LHCN-M2 (cell line): ENCODE measurements around the gene CCDC184. TPM values are rescaled to one million over a fixed set of nuclear protein-coding genes. Genes with fewer than 3 reads are reported as not detected.
A peak's percentile ranks its signal among the peaks of the same experiment; 100 is the strongest.
"Not testable (repeated sequence)": the region's sequence is repeated elsewhere in the genome, so short reads cannot be mapped to it uniquely, and the experiment has no call there.

ENCODE experiments used
- DNase-seq: peaks from one replicate; pipeline ENCODE4 v3.0.0-alpha.2; 2012; ENCODE audit warnings: low read depth
- polyA plus RNA-seq: library from polyadenylated mRNA; unstranded; fragments of >200 nt; gene quantifications from one replicate; pipeline ENCODE4 v1.2.1, GENCODE V29; 2012; ENCODE audit warnings: missing spikeins
- total RNA-seq: library from RNA; depleted of rRNA; stranded (reverse); fragments of >200 nt; gene quantifications from 2 replicates; pipeline ENCODE4 v1.2.3, GENCODE V29; 2014; rRNA removed

CCDC184 gene
- 0.26 and 0.57 TPM in 2 replicates for total RNA-seq
- 0.18 TPM for polyA plus RNA-seq

- peak; percentile 82 for DNase-seq
Measured at GRCh38 chr12:48183091-48183875, at the start of gene CCDC184. Gene CCDC184 (plus strand): TSS chr12:48183644. CDS start chr12:48184123, 479 bp downstream.

- DNase-seq = no peak
Measured at GRCh38 chr12:48135027-48135426, 48.4 kb upstream of the CCDC184 start.

GRCh38 chr12:48142818-48143674 is 40.4 kb upstream of the CCDC184 start:
- no peak for DNase-seq

- no peak for DNase-seq
Measured at GRCh38 chr12:48143898-48144297, 39.5 kb upstream of the CCDC184 start.

- DNase-seq = no peak
Measured at GRCh38 chr12:48145981-48146380, 37.5 kb upstream of the CCDC184 start.

GRCh38 chr12:48151103-48151771 is 32.2 kb upstream of the CCDC184 start:
- no peak for DNase-seq

- not testable (repeated sequence) for DNase-seq
Measured at GRCh38 chr12:48155786-48156185, 27.7 kb upstream of the CCDC184 start.

GRCh38 chr12:48156652-48157017 is 26.8 kb upstream of the CCDC184 start:
- DNase-seq = no peak

GRCh38 chr12:48157018-48157888 is 26.2 kb upstream of the CCDC184 start, which contains the start of gene ASB8:
Gene ASB8 (minus strand): TSS chr12:48157515. CDS start chr12:48153496, 4,019 bp downstream.
- DNase-seq = peak; percentile 96

GRCh38 chr12:48157889-48158370 is 25.5 kb upstream of the CCDC184 start:
- no peak for DNase-seq

GRCh38 chr12:48160046-48160445 is 23.4 kb upstream of the CCDC184 start:
- DNase-seq = no peak

GRCh38 chr12:48160807-48161206 is 22.6 kb upstream of the CCDC184 start:
- no peak for DNase-seq

GRCh38 chr12:48163150-48163747 is 20.2 kb upstream of the CCDC184 start:
- DNase-seq = no peak

GRCh38 chr12:48164451-48164850 is 19.0 kb upstream of the CCDC184 start:
- no peak for DNase-seq

- peak; percentile 37 for DNase-seq
Measured at GRCh38 chr12:48165089-48165981, 18.1 kb upstream of the CCDC184 start.

- DNase-seq = no peak
Measured at GRCh38 chr12:48169011-48169410, 14.4 kb upstream of the CCDC184 start.

- no peak for DNase-seq
Measured at GRCh38 chr12:48175613-48176416, 7.6 kb upstream of the CCDC184 start.

GRCh38 chr12:48176417-48176751 is 7.1 kb upstream of the CCDC184 start:
- DNase-seq = no peak

- DNase-seq = no peak
Measured at GRCh38 chr12:48177982-48178381, 5.5 kb upstream of the CCDC184 start.
